ENCODE data around the gene LACTBL1.

DNA sequence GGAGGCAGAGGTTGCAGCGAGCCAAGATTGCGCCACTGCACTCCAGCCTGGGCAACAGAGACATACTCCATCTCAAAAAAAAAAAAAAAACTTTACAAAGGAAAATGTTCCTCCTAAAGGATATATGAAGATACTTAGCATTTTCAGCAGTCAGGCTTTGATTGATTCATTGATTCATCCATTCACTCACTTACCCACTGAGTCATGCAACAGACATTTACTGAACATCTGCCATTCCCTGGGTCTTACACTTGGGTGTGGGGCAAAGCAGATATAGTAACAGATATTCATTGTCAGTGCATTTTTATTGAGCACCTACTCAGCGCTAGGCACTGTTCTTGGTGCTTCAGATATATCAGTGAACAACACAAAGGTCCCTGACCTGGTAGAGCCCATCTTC, 5.6 kb upstream of the LACTBL1 start:
- TF ChIP-seq, protein P1, sequence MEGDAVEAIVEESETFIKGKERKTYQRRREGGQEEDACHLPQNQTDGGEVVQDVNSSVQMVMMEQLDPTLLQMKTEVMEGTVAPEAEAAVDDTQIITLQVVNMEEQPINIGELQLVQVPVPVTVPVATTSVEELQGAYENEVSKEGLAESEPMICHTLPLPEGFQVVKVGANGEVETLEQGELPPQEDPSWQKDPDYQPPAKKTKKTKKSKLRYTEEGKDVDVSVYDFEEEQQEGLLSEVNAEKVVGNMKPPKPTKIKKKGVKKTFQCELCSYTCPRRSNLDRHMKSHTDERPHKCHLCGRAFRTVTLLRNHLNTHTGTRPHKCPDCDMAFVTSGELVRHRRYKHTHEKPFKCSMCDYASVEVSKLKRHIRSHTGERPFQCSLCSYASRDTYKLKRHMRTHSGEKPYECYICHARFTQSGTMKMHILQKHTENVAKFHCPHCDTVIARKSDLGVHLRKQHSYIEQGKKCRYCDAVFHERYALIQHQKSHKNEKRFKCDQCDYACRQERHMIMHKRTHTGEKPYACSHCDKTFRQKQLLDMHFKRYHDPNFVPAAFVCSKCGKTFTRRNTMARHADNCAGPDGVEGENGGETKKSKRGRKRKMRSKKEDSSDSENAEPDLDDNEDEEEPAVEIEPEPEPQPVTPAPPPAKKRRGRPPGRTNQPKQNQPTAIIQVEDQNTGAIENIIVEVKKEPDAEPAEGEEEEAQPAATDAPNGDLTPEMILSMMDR (IDR thresholded peaks at IDR 0.05; ENCODE audit: low read length), result no peak
- TF ChIP-seq EZH2 (optimal IDR thresholded peaks at IDR 0.05; ENCODE audit: low read depth, low read length), result no peak
- TF ChIP-seq EZH2phosphoT487 (IDR thresholded peaks at IDR 0.05; ENCODE audit: low read length), result no peak

Data from MM.1S (cell line).